ENCODE data around the gene SPOP. TPM values are rescaled to one million over a fixed set of nuclear protein-coding genes. Genes with fewer than 3 reads are reported as not detected.

Gene SPOP
- total and polyA plus RNA-seq, 2 experiments from 2014 or later, result 51.2 to 65.7 TPM

- no peaks in the 10 kb centered on the region for H4K20me1 ChIP-seq (ENCODE audit: insufficient read depth, poor library complexity, severe bottlenecking)
- peaks cover 7% of the 10 kb centered on the region for H3K4me1 ChIP-seq (ENCODE audit: insufficient read depth)
- TF ChIP-seq EZH2phosphoT487 (IDR thresholded peaks at IDR 0.05; ENCODE audit: low read depth, severe bottlenecking, unreplicated experiment) (no peak), CTCF (IDR thresholded peaks at IDR 0.05; ENCODE audit: poor library complexity) (no peak), EZH2 (IDR thresholded peaks at IDR 0.05; ENCODE audit: borderline replicate concordance) (no peak)
- no peaks in the 10 kb centered on the region for H3K27me3 ChIP-seq
- no peak overlapping the region for H3K4me3 ChIP-seq
- DNase-seq (ENCODE audit: low spot score), result peak; percentile 37
- H3K4me2 ChIP-seq, result peak overlapping the region; percentile 28
- peak overlapping the region; percentile 47 for H3K27ac ChIP-seq
- H3K9me2 ChIP-seq (replicated peaks; ENCODE audit: insufficient read depth), result no peaks in the 10 kb centered on the region
- WGBS (ENCODE audit: low lambda C conversion rate, missing lambda C conversion rate), result 75% methylated on average over 3 of the region's 3 CpGs
- H3K79me2 ChIP-seq, result peaks cover 31% of the 10 kb centered on the region
- no peaks in the 10 kb centered on the region for H3K9me3 ChIP-seq (ENCODE audit: low read depth)
- H3K36me3 ChIP-seq (replicated peaks; ENCODE audit: insufficient read depth, low read depth), result no peaks in the 10 kb centered on the region
- H2AFZ ChIP-seq, result no peak overlapping the region
These were observed 59.8 kb downstream of the SPOP start for GRCh38 chr17:49618028-49618611.

- Histone ChIP-seq H3K4me3 (no peak overlapping the region), H4K20me1 (ENCODE audit: insufficient read depth, poor library complexity, severe bottlenecking) (no peaks in the 10 kb centered on the region), H3K79me2 (peaks cover 37% of the 10 kb centered on the region), H3K27me3 (no peaks in the 10 kb centered on the region), H3K9me2 (replicated peaks; ENCODE audit: insufficient read depth) (no peaks in the 10 kb centered on the region), H3K36me3 (replicated peaks; ENCODE audit: insufficient read depth, low read depth) (no peaks in the 10 kb centered on the region), H3K4me1 (ENCODE audit: insufficient read depth) (peaks cover 7% of the 10 kb centered on the region), H3K9me3 (ENCODE audit: low read depth) (no peaks in the 10 kb centered on the region), H3K4me2 (no peak overlapping the region), H3K27ac (peak overlapping the region; percentile 27), H2AFZ (no peak overlapping the region)
- WGBS (ENCODE audit: low lambda C conversion rate, missing lambda C conversion rate), result 91% methylated on average over 10 of the region's 10 CpGs
- TF ChIP-seq EZH2 (IDR thresholded peaks at IDR 0.05; ENCODE audit: borderline replicate concordance) (no peak), EZH2phosphoT487 (IDR thresholded peaks at IDR 0.05; ENCODE audit: low read depth, severe bottlenecking, unreplicated experiment) (no peak), CTCF (IDR thresholded peaks at IDR 0.05; ENCODE audit: poor library complexity) (no peak)
- DNase-seq (ENCODE audit: low spot score), result no peak
These were observed 61.2 kb downstream of the SPOP start for GRCh38 chr17:49616601-49617131.

GRCh38 chr17:49616086-49616485 is 61.8 kb downstream of the SPOP start:
- H3K9me3 ChIP-seq (ENCODE audit: low read depth), result no peaks in the 10 kb centered on the region
- H3K4me2 ChIP-seq, result no peak overlapping the region
- H3K27ac ChIP-seq, result no peak overlapping the region
- H3K9me2 ChIP-seq (replicated peaks; ENCODE audit: insufficient read depth), result no peaks in the 10 kb centered on the region
- no peaks in the 10 kb centered on the region for H3K27me3 ChIP-seq
- H4K20me1 ChIP-seq (ENCODE audit: insufficient read depth, poor library complexity, severe bottlenecking), result no peaks in the 10 kb centered on the region
- DNase-seq (ENCODE audit: low spot score), result no peak
- peaks cover 7% of the 10 kb centered on the region for H3K4me1 ChIP-seq (ENCODE audit: insufficient read depth)
- H3K36me3 ChIP-seq (replicated peaks; ENCODE audit: insufficient read depth, low read depth), result no peaks in the 10 kb centered on the region
- H3K79me2 ChIP-seq, result peaks cover 37% of the 10 kb centered on the region
- WGBS (ENCODE audit: low lambda C conversion rate, missing lambda C conversion rate), result 88% methylated on average over 3 of the region's 3 CpGs
- no peak for TF ChIP-seq EZH2 (IDR thresholded peaks at IDR 0.05; ENCODE audit: borderline replicate concordance)
- TF ChIP-seq CTCF (IDR thresholded peaks at IDR 0.05; ENCODE audit: poor library complexity), result peak; percentile 9
- no peak overlapping the region for H2AFZ ChIP-seq
- no peak overlapping the region for H3K4me3 ChIP-seq
